Mesenteric fat pad (tissue), 1 donor: ENCODE results near the gene CIB2. TPM values are rescaled to one million over a fixed set of nuclear protein-coding genes. Genes with fewer than 3 reads are reported as not detected.
A peak's percentile ranks its signal among the peaks of the same experiment; 100 is the strongest.

ENCODE experiments used
- DNase-seq: peaks from one replicate; pipeline ENCODE4 v3.0.0-alpha.2; 2020; ENCODE audit warnings: low spot score
- total RNA-seq: library from RNA; stranded (reverse); fragmentation: NEBNext Ultra II Directional; extraction: Animal tissue kit (Norgen Biotek cat#: 25700); gene quantifications from one replicate; pipeline ENCODE4 v1.2.1, GENCODE V29; 2021
- donor health status: DM: yes; HTN: yes; CAD: no.

CIB2 gene
- total RNA-seq, 1 donor from 2014 or later = 5.5 TPM

GRCh38 chr15:78109156-78109555 lies 22.1 kb downstream of the CIB2 start:
- no peak for DNase-seq

GRCh38 chr15:78108300-78109084 lies 22.8 kb downstream of the CIB2 start:
- DNase-seq = peak; percentile 94

- no peak for DNase-seq
Measured at GRCh38 chr15:78107471-78107870, 23.8 kb downstream of the CIB2 start.

GRCh38 chr15:78105476-78106241 lies 25.6 kb downstream of the CIB2 start:
- DNase-seq = no peak

GRCh38 chr15:78104566-78105475 lies 26.4 kb downstream of the CIB2 start:
- no peak for DNase-seq

- DNase-seq = no peak
Measured at GRCh38 chr15:78104119-78104479, 27.1 kb downstream of the CIB2 start.

GRCh38 chr15:78103406-78104118 lies 27.7 kb downstream of the CIB2 start:
- DNase-seq = no peak

- no peak for DNase-seq
Measured at GRCh38 chr15:78102741-78103140, 28.5 kb downstream of the CIB2 start.

GRCh38 chr15:78102211-78102610 lies 29.0 kb downstream of the CIB2 start:
- no peak for DNase-seq

GRCh38 chr15:78101423-78102105 lies 29.7 kb downstream of the CIB2 start:
- DNase-seq = no peak

- no peak for DNase-seq
Measured at GRCh38 chr15:78100886-78101285, 30.4 kb downstream of the CIB2 start.

- no peak for DNase-seq
Measured at GRCh38 chr15:78098131-78098755, 33.0 kb downstream of the CIB2 start.

- DNase-seq = peak; percentile 64
Measured at GRCh38 chr15:78097667-78098066, 33.6 kb downstream of the CIB2 start.

GRCh38 chr15:78093242-78094020 lies 37.8 kb downstream of the CIB2 start:
- DNase-seq = peak; percentile 30

GRCh38 chr15:78092261-78093041 lies 38.8 kb downstream of the CIB2 start, which contains the start of gene SH2D7:
Gene SH2D7 (plus strand): TSS chr15:78092561. CDS start chr15:78092585, 24 bp downstream.
- peak; percentile 86 for DNase-seq

- no peak for DNase-seq
Measured at GRCh38 chr15:78090422-78091063, 40.7 kb downstream of the CIB2 start.

GRCh38 chr15:78088773-78089080 lies 42.5 kb downstream of the CIB2 start:
- no peak for DNase-seq
